ENCODE measurements around the gene SVBP.
"Not testable (repeated sequence)": the region's sequence is repeated elsewhere in the genome, so short reads cannot be mapped to it uniquely, and the experiment has no call there.

The SVBP gene

GRCh38 chr1:42841440-42842147 is 24.4 kb upstream of the SVBP start:
- no peak for DNase-seq (ENCODE audit: low read depth in 2 of 2)

- DNase-seq (ENCODE audit: low read depth in 2 of 2): no peak
Observed at GRCh38 chr1:42841010-42841409, 23.8 kb upstream of the SVBP start.

- DNase-seq (ENCODE audit: low read depth in 2 of 2): no peak
Observed at GRCh38 chr1:42838482-42839190, 21.4 kb upstream of the SVBP start.

- no peak for DNase-seq (ENCODE audit: low read depth in 2 of 2)
Observed at GRCh38 chr1:42837709-42838108, 20.5 kb upstream of the SVBP start.

- DNase-seq (ENCODE audit: low read depth in 2 of 2): no peak
Observed at GRCh38 chr1:42835422-42835821, 18.2 kb upstream of the SVBP start.

- DNase-seq (ENCODE audit: low read depth in 2 of 2): no peak
Observed at GRCh38 chr1:42834803-42835202, 17.6 kb upstream of the SVBP start.

- DNase-seq (ENCODE audit: low read depth in 2 of 2): no peak
Observed at GRCh38 chr1:42833981-42834380, 16.8 kb upstream of the SVBP start.

- no peak for DNase-seq (ENCODE audit: low read depth in 2 of 2)
Observed at GRCh38 chr1:42832641-42833240, 15.5 kb upstream of the SVBP start.

- no peak for DNase-seq (ENCODE audit: low read depth in 2 of 2)
Observed at GRCh38 chr1:42831273-42831672, 14.1 kb upstream of the SVBP start.

GRCh38 chr1:42830631-42831030 is 13.4 kb upstream of the SVBP start:
- no peak for DNase-seq (ENCODE audit: low read depth in 2 of 2)

- no peak for DNase-seq (ENCODE audit: low read depth in 2 of 2)
Observed at GRCh38 chr1:42825036-42825851, 8.0 kb upstream of the SVBP start.

- DNase-seq (ENCODE audit: low read depth in 2 of 2): no peak
Observed at GRCh38 chr1:42824481-42825035, 7.4 kb upstream of the SVBP start.

- DNase-seq (ENCODE audit: low read depth in 2 of 2): no peak
Observed at GRCh38 chr1:42822800-42823392, 5.7 kb upstream of the SVBP start.

GRCh38 chr1:42821690-42822089 is 4.5 kb upstream of the SVBP start:
- no peak for DNase-seq (ENCODE audit: low read depth in 2 of 2)

GRCh38 chr1:42820813-42821212 is 3.6 kb upstream of the SVBP start:
- DNase-seq (ENCODE audit: low read depth in 2 of 2): no peak

GRCh38 chr1:42817976-42818375 is 779 bp upstream of the SVBP start:
- DNase-seq (ENCODE audit: low read depth in 2 of 2): no peak

- no peak for DNase-seq (ENCODE audit: low read depth in 2 of 2)
Observed at GRCh38 chr1:42817440-42817767, 207 bp upstream of the SVBP start.

GRCh38 chr1:42815941-42816584 is 1.1 kb downstream of the SVBP start:
- DNase-seq (ENCODE audit: low read depth in 2 of 2): peak in 1 of 2 donors; percentile 2

- DNase-seq (ENCODE audit: low read depth in 2 of 2): not testable (repeated sequence)
Observed at GRCh38 chr1:42814815-42815214, 2.4 kb downstream of the SVBP start.

GRCh38 chr1:42807056-42807668 is 10.0 kb downstream of the SVBP start:
- DNase-seq (ENCODE audit: low read depth in 2 of 2): no peak

- DNase-seq (ENCODE audit: low read depth in 2 of 2): no peak
Observed at GRCh38 chr1:42806593-42806992, 10.6 kb downstream of the SVBP start.
